Sigmoid colon (tissue), 4 donors: ENCODE results near the gene ZFAND3.

Source experiments
- CTCF ChIP-seq, 4 experiments: fragments of 450-650 bp in 3 of 4; fragments of 200-600 bp in 1 of 4; IDR thresholded peaks; one replicate each; pipeline ENCODE4 v1.5.1; 2016 to 2019; ENCODE audit warnings: antibody characterized with exemption in 4 of 4, mild to moderate bottlenecking in 3 of 4, moderate library complexity in 2 of 4
- EP300 ChIP-seq, 4 donors: sonication (generic); formaldehyde crosslinking; IDR thresholded peaks; one replicate each; pipeline ENCODE4 v1.6.1; 2017; ENCODE audit warnings: antibody characterized with exemption in 4 of 4

GRCh38 chr6:38004908-38005307, 185.4 kb downstream of the ZFAND3 start:
- TF ChIP-seq CTCF (IDR thresholded peaks at IDR 0.05) (no peak), EP300 (IDR thresholded peaks at IDR 0.05) (no peak)
